Fibroblast of villous mesenchyme (primary cell): ENCODE results near the gene SPATA6. TPM values are rescaled to one million over a fixed set of nuclear protein-coding genes. Genes with fewer than 3 reads are reported as not detected.

Experiments used
- DNase-seq: peaks from one replicate; pipeline ENCODE4 v3.0.0-alpha.2; 2010; ENCODE audit warnings: low read depth
- H3K4me3 ChIP-seq: 2 replicates; pipeline ENCODE4 v1.5.1; 2011; ENCODE audit warnings: low read depth, mild to moderate bottlenecking, low read length
- total RNA-seq: library from RNA; depleted of rRNA; stranded (reverse); fragments of >200 nt; gene quantifications from 2 replicates; pipeline ENCODE4 v1.2.3, GENCODE V29; 2012
- TF ChIP-seq, protein P1 (sequence below): IDR thresholded peaks from 2 replicates; pipeline ENCODE4 v1.5.1; 2012; ENCODE audit warnings: low read depth, mild to moderate bottlenecking, low read length; ENCODE audit not compliant: insufficient read depth

Gene SPATA6
- total RNA-seq, 1 donor: 4.7 TPM

DNA sequence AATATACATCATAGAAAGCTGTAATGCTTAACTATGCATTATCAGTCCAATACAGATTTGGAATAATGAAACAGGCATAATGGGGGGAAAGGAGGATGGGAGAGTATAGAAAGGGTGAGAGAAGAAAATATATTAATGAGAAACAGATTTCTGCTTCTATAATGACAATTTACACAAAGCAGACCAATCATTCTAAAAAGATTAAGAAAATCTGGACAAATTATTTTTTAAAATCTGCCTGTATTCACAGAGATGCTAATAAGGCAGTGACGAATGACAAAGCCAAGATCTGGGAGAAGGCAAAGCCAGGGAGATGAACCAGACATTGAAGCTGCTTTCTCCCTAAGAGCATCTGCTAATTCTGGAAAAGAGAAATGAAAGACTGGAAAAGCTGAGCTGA lies 50.0 kb downstream of the SPATA6 start:
- TF ChIP-seq, protein P1, sequence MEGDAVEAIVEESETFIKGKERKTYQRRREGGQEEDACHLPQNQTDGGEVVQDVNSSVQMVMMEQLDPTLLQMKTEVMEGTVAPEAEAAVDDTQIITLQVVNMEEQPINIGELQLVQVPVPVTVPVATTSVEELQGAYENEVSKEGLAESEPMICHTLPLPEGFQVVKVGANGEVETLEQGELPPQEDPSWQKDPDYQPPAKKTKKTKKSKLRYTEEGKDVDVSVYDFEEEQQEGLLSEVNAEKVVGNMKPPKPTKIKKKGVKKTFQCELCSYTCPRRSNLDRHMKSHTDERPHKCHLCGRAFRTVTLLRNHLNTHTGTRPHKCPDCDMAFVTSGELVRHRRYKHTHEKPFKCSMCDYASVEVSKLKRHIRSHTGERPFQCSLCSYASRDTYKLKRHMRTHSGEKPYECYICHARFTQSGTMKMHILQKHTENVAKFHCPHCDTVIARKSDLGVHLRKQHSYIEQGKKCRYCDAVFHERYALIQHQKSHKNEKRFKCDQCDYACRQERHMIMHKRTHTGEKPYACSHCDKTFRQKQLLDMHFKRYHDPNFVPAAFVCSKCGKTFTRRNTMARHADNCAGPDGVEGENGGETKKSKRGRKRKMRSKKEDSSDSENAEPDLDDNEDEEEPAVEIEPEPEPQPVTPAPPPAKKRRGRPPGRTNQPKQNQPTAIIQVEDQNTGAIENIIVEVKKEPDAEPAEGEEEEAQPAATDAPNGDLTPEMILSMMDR: no peak
- DNase-seq: no peak
- no peak overlapping the region for H3K4me3 ChIP-seq

DNA sequence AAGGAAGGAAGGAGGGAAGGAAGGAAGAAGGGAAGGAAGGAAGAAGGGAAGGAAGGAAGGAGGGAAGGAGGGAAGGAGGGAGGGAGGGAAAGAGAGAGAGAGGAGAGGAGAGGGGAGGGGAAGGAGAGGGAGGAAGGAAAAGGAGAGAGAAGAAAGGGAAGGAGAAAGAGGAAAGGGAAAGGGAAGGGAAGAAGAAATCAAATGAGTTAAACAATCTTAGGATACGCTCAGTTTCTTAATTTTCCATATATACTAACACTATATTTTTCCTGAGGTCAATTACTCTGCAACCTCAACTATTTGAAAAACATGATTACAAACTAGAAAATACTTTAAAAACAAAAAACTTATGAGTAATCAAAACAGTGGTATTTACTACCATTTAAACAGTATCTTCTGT lies 53.3 kb downstream of the SPATA6 start:
- H3K4me3 ChIP-seq: no peak overlapping the region
- no peak for DNase-seq
- TF ChIP-seq, protein P1: no peak

DNA sequence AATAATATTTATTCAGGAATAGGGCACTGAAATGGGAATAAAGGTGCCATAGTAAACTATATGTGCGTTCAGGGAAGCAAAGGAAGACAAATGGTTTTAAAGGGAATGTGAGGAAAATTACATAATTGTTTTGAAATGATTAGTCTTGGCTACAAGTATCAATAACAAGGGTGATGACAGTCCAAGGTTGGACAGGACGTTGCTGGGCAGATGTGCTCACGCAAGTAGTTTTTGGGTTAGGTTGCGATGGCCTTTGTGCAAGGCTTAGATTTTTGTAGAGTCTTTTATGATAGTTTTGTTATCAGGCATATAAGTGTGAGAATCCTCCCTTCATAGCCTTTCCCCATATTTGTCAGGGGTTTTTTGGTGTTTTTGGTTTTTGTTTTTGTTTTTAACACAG lies 57.0 kb downstream of the SPATA6 start:
- DNase-seq: no peak
- TF ChIP-seq, protein P1: no peak
- no peak overlapping the region for H3K4me3 ChIP-seq

DNA sequence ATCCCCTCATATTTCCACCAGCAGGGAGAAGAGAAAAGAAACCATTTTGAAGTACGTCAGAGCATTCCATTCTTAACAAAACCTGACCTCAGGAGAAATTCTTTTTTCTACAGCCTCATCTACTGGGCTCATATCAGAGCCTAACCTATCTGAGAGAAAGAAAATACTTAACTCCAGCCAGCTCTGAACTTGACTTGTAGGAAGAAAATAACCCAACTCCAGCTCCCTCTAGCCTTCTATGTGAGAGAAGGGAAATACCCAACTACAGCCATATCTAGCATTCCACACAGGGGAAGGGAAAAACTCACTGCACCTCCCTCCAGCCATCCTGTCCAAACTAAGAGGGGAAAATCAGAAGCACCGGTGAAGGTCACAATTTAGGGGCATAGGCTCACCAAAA lies 57.7 kb downstream of the SPATA6 start:
- no peak overlapping the region for H3K4me3 ChIP-seq
- TF ChIP-seq, protein P1: no peak
- DNase-seq: no peak

DNA sequence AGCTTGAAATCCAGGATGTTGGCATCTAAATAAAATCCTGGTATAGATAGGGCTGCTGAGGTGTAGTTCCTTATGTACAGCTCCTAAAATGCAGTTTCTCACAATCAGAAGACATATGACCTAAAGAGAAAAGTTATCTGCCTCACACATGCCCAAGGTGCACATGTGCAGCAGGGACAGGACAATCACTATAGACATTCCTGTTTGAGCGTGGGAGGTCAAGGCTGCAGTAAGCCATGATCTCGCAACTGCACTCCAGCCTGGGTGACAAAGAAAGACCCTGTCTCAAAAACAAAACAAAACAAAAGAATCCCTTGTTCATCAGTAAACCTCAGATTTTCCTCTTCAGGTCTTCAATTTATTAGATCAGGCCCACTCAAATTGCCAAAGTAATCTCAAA lies 66.1 kb downstream of the SPATA6 start:
- no peak overlapping the region for H3K4me3 ChIP-seq
- no peak for DNase-seq
- TF ChIP-seq, protein P1: no peak

DNA sequence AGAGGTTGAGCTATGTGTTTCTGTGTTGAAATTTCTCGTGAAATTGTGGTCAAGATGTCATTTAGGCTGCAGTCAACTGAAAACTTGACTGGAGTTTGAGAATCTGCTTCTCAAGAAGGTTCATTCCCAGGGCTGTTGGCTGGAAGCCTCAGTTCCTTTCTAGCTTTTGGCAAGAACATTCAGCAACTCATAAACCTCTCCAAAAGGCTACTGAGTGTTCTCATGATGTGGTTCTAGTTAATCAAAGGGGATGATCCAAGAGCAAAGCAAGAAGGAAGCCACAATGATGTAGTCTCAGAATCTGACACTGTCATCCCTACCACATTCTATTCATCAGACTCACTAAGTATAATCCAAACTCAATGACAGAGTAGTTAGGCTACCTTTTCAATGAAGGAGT lies 66.6 kb downstream of the SPATA6 start:
- DNase-seq: no peak
- no peak overlapping the region for H3K4me3 ChIP-seq
- TF ChIP-seq, protein P1: no peak

DNA sequence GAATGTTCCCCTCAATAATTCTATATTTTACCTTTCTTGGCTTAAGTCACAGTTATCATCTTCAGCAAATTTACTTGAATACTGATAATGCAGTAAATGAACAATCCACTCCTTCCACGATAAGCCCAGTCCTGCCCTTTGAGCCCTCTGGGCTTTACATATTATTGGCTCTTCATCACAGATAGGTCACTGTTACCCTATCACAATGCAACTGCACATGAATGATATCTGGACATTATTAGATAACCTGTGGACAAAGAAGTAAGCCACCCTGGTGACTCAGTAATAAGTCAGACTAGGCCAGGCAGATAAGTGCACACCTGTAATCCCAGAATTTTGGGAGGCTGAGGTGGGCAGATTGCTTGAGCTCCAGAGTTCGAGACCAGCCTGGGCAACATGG lies 69.4 kb downstream of the SPATA6 start:
- H3K4me3 ChIP-seq: no peak overlapping the region
- DNase-seq: no peak
- TF ChIP-seq, protein P1: no peak
